GM12878 (cell line): ENCODE data around the gene LAIR1.

Experiments
- ETV6 ChIP-seq, 2 experiments: fragments of 450-650 bp in 1 of 2; IDR thresholded peaks in 1 of 2; conservative IDR thresholded peaks in 1 of 2; 2 replicates each; pipeline ENCODE4 v1.6.1; 2014; ENCODE audit warnings: antibody characterized with exemption in 1 of 2, borderline replicate concordance in 1 of 2, low read depth in 1 of 2, mild to moderate bottlenecking in 1 of 2, moderate library complexity in 1 of 2
- LARP7 ChIP-seq: fragments of 450-650 bp; IDR thresholded peaks from 2 replicates; pipeline ENCODE4 v1.6.1; 2017; ENCODE audit warnings: mild to moderate bottlenecking
- STAT1 ChIP-seq: fragments of 450-650 bp; conservative IDR thresholded peaks from 2 replicates; pipeline ENCODE4 v1.6.1; 2014; ENCODE audit warnings: antibody characterized with exemption, mild to moderate bottlenecking
- ZNF274 ChIP-seq: IDR thresholded peaks from one replicate; pipeline ENCODE4 v1.8.0; 2011; ENCODE audit not compliant: insufficient read length, insufficient read depth
- TF ChIP-seq, protein P1 (sequence below): fragments of 450-650 bp; conservative IDR thresholded peaks from 2 replicates; pipeline ENCODE4 v1.6.1; 2017; ENCODE audit warnings: mild to moderate bottlenecking, moderate library complexity
- TF ChIP-seq, protein P2 (sequence below), 3 experiments: IDR thresholded peaks in 2 of 3; conservative IDR thresholded peaks in 1 of 3; 2 replicates each; pipeline ENCODE4 v1.5.1; 2011; ENCODE audit warnings: low read depth in 3 of 3, low read length in 3 of 3, mild to moderate bottlenecking in 3 of 3, control low read depth in 2 of 3, moderate library complexity in 2 of 3, inconsistent platforms in 1 of 3, mixed read lengths in 1 of 3; ENCODE audit not compliant: control insufficient read depth in 2 of 3, insufficient read depth in 1 of 3; ENCODE audit errors: extremely low read depth in 1 of 3

DNA sequence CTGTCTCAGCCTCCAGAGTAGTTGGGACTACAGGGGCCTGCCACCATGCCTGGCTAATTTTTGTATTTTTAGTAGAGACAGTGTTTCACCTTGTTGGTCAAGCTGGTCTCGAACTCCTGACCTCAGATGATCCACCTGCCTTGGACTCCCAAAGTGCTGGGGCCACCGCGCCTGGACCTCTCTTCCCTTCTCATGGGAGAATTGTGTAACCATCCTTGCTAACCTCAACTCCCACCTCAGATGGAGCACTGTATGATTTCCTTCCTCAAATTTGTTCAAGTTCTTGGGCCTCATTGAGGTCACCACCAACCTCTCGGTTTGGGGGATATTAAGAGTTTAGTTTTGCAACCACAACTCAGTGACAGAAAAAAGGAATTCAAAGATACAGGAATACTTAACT lies 62.5 kb downstream of the LAIR1 start:
- TF ChIP-seq LARP7 (no peak), STAT1 (no peak), ETV6 (conservative IDR thresholded peaks at IDR 0.05 in 1 of 2, IDR thresholded peaks at IDR 0.05 in 1 of 2; ENCODE audit: borderline replicate concordance in 1 of 2, low read depth in 1 of 2) (no peak), ZNF274 (no peak)
- TF ChIP-seq, protein P1, sequence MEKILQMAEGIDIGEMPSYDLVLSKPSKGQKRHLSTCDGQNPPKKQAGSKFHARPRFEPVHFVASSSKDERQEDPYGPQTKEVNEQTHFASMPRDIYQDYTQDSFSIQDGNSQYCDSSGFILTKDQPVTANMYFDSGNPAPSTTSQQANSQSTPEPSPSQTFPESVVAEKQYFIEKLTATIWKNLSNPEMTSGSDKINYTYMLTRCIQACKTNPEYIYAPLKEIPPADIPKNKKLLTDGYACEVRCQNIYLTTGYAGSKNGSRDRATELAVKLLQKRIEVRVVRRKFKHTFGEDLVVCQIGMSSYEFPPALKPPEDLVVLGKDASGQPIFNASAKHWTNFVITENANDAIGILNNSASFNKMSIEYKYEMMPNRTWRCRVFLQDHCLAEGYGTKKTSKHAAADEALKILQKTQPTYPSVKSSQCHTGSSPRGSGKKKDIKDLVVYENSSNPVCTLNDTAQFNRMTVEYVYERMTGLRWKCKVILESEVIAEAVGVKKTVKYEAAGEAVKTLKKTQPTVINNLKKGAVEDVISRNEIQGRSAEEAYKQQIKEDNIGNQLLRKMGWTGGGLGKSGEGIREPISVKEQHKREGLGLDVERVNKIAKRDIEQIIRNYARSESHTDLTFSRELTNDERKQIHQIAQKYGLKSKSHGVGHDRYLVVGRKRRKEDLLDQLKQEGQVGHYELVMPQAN = no peak
- TF ChIP-seq, protein P2, sequence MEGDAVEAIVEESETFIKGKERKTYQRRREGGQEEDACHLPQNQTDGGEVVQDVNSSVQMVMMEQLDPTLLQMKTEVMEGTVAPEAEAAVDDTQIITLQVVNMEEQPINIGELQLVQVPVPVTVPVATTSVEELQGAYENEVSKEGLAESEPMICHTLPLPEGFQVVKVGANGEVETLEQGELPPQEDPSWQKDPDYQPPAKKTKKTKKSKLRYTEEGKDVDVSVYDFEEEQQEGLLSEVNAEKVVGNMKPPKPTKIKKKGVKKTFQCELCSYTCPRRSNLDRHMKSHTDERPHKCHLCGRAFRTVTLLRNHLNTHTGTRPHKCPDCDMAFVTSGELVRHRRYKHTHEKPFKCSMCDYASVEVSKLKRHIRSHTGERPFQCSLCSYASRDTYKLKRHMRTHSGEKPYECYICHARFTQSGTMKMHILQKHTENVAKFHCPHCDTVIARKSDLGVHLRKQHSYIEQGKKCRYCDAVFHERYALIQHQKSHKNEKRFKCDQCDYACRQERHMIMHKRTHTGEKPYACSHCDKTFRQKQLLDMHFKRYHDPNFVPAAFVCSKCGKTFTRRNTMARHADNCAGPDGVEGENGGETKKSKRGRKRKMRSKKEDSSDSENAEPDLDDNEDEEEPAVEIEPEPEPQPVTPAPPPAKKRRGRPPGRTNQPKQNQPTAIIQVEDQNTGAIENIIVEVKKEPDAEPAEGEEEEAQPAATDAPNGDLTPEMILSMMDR (IDR thresholded peaks at IDR 0.05 in 2 of 3, conservative IDR thresholded peaks at IDR 0.05 in 1 of 3; ENCODE audit: control insufficient read depth in 2 of 3, extremely low read depth in 1 of 3, insufficient read depth in 1 of 3, low read depth in 3 of 3, low read length in 3 of 3) = no peak
